Osteocyte (in vitro differentiated cells): ENCODE data around the gene SULT4A1. TPM values are rescaled to one million over a fixed set of nuclear protein-coding genes. Genes with fewer than 3 reads are reported as not detected.

Experiments used
- DNase-seq: peaks from one replicate; pipeline ENCODE4 v3.0.0; 2021; ENCODE audit warnings: mixed read lengths; ENCODE audit not compliant: unreplicated experiment; ENCODE audit errors: extremely low spot score
- H3K27ac Mint-ChIP-seq: one replicate; pipeline ENCODE4 v1.8.0; 2021; ENCODE audit warnings: mild to moderate bottlenecking, mixed read lengths; ENCODE audit not compliant: unreplicated experiment
- H3K27me3 Mint-ChIP-seq: one replicate; pipeline ENCODE4 v1.8.0; 2021; ENCODE audit warnings: mixed read lengths; ENCODE audit not compliant: unreplicated experiment
- H3K36me3 Mint-ChIP-seq: one replicate; pipeline ENCODE4 v1.8.0; 2021; ENCODE audit warnings: mixed read lengths; ENCODE audit not compliant: unreplicated experiment
- H3K4me1 Mint-ChIP-seq: one replicate; pipeline ENCODE4 v1.8.0; 2021; ENCODE audit warnings: mixed read lengths; ENCODE audit not compliant: unreplicated experiment
- H3K4me3 Mint-ChIP-seq: one replicate; pipeline ENCODE4 v1.8.0; 2021; ENCODE audit warnings: mild to moderate bottlenecking, moderate library complexity, mixed read lengths; ENCODE audit not compliant: unreplicated experiment
- H3K9me3 Mint-ChIP-seq: one replicate; pipeline ENCODE4 v1.8.0; 2021; ENCODE audit warnings: mixed read lengths; ENCODE audit not compliant: unreplicated experiment
- total RNA-seq: library from RNA; stranded (reverse); gene quantifications from 2 replicates; pipeline ENCODE4 v1.2.1, GENCODE V29; 2021
- TF ChIP-seq, protein P1 (sequence below): fragments of 200-600 bp; sonication (generic); IDR thresholded peaks from 2 replicates; pipeline ENCODE4 v1.5.0; 2021; ENCODE audit warnings: antibody characterized with exemption, mild to moderate bottlenecking, moderate library complexity

Gene SULT4A1
- total RNA-seq, 1 donor from 2014 or later: not detected

DNA sequence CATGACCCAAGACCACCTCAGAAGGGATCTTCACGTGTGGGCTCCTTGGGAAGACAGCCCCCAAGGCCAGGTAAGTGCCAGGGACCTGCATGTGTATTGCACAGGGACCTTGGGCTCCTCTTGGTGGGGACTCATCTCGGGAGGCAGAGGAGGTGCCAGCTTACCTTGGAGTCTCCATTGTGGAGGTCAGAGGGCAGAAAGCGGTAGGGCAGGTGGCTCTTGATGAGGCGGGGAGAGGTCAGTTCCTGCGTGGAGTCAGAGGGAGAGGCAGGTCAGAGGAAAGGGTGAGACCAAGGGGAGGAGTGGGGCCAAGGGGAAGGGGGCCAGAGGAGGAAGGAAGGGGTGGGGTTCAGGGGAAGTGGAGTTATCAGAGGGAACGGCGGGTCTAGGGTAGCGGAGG lies 22.5 kb downstream of the SULT4A1 start:
- Mint-ChIP-seq H3K9me3 (no peaks in the 10 kb centered on the region), H3K4me3 (no peak overlapping the region), H3K27me3 (peaks cover 5% of the 10 kb centered on the region), H3K27ac (no peak overlapping the region), H3K4me1 (no peaks in the 10 kb centered on the region), H3K36me3 (no peaks in the 10 kb centered on the region)
- no peak for DNase-seq
- TF ChIP-seq, protein P1, sequence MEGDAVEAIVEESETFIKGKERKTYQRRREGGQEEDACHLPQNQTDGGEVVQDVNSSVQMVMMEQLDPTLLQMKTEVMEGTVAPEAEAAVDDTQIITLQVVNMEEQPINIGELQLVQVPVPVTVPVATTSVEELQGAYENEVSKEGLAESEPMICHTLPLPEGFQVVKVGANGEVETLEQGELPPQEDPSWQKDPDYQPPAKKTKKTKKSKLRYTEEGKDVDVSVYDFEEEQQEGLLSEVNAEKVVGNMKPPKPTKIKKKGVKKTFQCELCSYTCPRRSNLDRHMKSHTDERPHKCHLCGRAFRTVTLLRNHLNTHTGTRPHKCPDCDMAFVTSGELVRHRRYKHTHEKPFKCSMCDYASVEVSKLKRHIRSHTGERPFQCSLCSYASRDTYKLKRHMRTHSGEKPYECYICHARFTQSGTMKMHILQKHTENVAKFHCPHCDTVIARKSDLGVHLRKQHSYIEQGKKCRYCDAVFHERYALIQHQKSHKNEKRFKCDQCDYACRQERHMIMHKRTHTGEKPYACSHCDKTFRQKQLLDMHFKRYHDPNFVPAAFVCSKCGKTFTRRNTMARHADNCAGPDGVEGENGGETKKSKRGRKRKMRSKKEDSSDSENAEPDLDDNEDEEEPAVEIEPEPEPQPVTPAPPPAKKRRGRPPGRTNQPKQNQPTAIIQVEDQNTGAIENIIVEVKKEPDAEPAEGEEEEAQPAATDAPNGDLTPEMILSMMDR: no peak

DNA sequence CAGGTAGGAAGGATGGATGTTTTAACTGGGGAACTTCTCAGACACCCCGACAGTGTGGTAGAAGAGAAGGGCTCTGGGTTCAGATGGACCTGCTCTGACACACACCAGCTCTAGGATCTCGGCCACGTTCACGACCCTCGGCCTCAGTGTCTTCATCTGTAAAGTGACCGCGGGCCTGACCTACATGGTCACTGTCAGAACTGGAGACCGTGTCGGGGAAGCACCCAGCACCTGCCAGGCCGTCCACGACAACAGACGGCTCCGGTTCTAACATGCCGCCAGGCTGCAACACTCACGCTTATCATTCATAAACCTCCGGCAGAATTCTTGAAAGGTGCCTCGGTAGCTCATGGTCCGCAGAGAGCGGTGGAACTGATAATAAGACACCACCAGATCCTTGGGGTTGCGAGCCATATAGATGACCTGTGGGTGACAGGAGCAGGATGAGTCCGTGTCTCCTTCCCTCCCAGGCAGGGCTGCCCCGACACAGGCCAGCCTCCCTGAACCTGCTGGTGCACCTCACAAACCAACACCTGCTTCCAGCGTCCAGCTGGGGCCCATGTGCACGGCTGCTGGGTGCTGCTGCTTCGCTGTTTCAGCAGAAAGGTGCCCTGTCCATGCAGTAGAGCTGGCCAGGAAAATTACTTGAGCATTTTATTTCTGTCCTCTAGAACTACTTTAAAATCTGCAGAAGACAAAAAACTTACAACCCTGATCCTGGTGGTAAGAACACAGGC lies 23.6 kb downstream of the SULT4A1 start:
- peaks cover 5% of the 10 kb centered on the region for H3K27me3 Mint-ChIP-seq
- no peaks in the 10 kb centered on the region for H3K4me1 Mint-ChIP-seq
- TF ChIP-seq, protein P1: no peak
- H3K27ac Mint-ChIP-seq: no peak overlapping the region
- H3K36me3 Mint-ChIP-seq: no peaks in the 10 kb centered on the region
- H3K4me3 Mint-ChIP-seq: no peak overlapping the region
- DNase-seq: no peak
- no peaks in the 10 kb centered on the region for H3K9me3 Mint-ChIP-seq

DNA sequence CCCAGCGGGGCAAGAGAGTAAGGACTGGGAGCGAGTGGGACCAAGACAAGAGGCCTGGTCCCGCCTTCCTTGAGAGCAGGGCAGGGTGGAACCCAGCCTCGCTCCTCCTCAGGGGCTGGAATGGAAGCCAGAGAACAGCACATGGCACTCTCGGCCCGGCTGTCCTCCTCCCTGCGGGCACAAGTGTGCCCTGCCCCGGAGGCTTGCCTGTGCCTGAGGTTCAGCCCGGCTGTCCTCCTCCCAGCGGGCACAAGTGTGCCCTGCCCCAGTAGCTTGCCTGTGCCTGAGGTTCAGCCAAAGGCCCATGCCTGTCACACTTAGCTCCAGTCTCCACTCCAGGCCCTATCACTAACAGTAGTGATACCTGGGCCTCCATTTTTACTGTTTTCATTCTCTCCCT lies 24.2 kb downstream of the SULT4A1 start:
- H3K27ac Mint-ChIP-seq: no peak overlapping the region
- peaks cover 5% of the 10 kb centered on the region for H3K27me3 Mint-ChIP-seq
- H3K4me3 Mint-ChIP-seq: no peak overlapping the region
- TF ChIP-seq, protein P1: no peak
- no peaks in the 10 kb centered on the region for H3K9me3 Mint-ChIP-seq
- no peaks in the 10 kb centered on the region for H3K4me1 Mint-ChIP-seq
- H3K36me3 Mint-ChIP-seq: no peaks in the 10 kb centered on the region
- DNase-seq: no peak

DNA sequence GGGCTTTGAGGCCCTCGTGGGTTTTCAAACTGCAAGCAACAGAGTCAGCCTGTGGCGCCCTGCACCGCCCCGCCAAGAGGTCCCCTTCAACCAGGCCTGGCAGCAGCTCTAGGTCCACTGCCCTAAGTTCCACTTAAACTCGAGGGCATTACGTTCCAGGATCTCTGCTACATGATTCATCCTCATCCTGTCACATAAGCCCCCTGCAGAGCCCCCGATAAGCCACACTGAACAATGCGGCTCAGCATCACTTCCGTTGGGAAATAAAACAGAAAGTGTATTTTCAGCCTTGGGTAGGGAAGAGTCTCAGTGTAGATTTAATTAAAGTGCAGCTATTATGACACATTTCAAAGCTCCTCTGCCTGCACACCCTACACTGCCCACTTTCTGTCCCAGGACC lies 24.6 kb downstream of the SULT4A1 start:
- no peaks in the 10 kb centered on the region for H3K9me3 Mint-ChIP-seq
- H3K36me3 Mint-ChIP-seq: no peaks in the 10 kb centered on the region
- H3K4me1 Mint-ChIP-seq: no peaks in the 10 kb centered on the region
- peaks cover 5% of the 10 kb centered on the region for H3K27me3 Mint-ChIP-seq
- no peak overlapping the region for H3K27ac Mint-ChIP-seq
- TF ChIP-seq, protein P1: no peak
- DNase-seq: no peak
- no peak overlapping the region for H3K4me3 Mint-ChIP-seq

DNA sequence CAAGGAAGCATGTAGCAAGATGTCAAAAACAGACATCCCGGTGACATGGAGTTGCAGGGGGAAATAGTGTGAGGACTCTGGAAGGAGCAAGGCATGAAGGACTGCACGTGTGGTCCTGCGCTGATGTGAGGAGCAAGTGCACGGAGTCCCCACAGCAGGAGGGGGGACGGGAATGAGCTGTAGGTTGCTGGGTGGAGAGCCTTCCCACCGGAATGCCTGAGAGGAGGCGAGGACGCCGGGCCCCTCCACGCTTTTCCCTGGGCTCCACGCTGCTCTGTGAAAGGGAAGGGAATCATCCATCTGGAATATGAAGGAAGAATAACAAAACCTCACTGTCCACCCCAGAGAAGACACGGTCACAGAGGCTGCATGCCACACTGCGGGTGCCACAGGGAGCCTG lies 26.6 kb downstream of the SULT4A1 start:
- TF ChIP-seq, protein P1: no peak
- Mint-ChIP-seq H3K4me1 (no peaks in the 10 kb centered on the region), H3K4me3 (no peak overlapping the region), H3K36me3 (no peaks in the 10 kb centered on the region), H3K27ac (no peak overlapping the region), H3K27me3 (peaks cover 5% of the 10 kb centered on the region), H3K9me3 (no peaks in the 10 kb centered on the region)
- DNase-seq: no peak
